Left lobe of liver (tissue), 2 donors: ENCODE results near the gene WDR45. TPM values are rescaled to one million over a fixed set of nuclear protein-coding genes. Genes with fewer than 3 reads are reported as not detected.

Source experiments
- ATAC-seq: fragments of 200-7000 bp; cut with Tn5 transposase; one replicate; pipeline ENCODE4 v1.9.1; 2020; ENCODE audit warnings: mild to moderate bottlenecking, moderate library complexity
- DNase-seq: peaks from one replicate; pipeline ENCODE4 v3.0.0-alpha.2; 2020; ENCODE audit warnings: low spot score
- total RNA-seq: library from RNA; stranded (reverse); gene quantifications from one replicate; pipeline ENCODE4 v1.2.1, GENCODE V29; 2021
- donor health status: DM: no; HTN: no; CAD: no; lungs with moderate emphysema.
- donor health status: DM: no; HTN: yes; CAD: no.

The WDR45 gene
- total RNA-seq, 1 donor from 2014 or later: 49.4 TPM

GRCh38 chrX:49075347-49075746 is 4.3 kb downstream of the WDR45 start:
- DNase-seq (no peak), ATAC-seq (no peak)

GRCh38 chrX:49073601-49074575 is 5.8 kb downstream of the WDR45 start, which contains the start of gene PRAF2:
Gene PRAF2 (minus strand): TSS chrX:49074002. CDS start chrX:49073987, 15 bp downstream.
- ATAC-seq (peak; percentile 93), DNase-seq (peak; percentile 94)

- DNase-seq: no peak
- ATAC-seq: no peak
Observed at GRCh38 chrX:49072712-49073095, 7.0 kb downstream of the WDR45 start.

- DNase-seq (no peak), ATAC-seq (peak; percentile 28)
Observed at GRCh38 chrX:49071877-49072711, 7.6 kb downstream of the WDR45 start.

- DNase-seq (no peak), ATAC-seq (no peak)
Observed at GRCh38 chrX:49070988-49071387, 8.7 kb downstream of the WDR45 start.

- DNase-seq: no peak
- ATAC-seq: no peak
Observed at GRCh38 chrX:49069038-49069437, 10.6 kb downstream of the WDR45 start.

- ATAC-seq (no peak), DNase-seq (no peak)
Observed at GRCh38 chrX:49067285-49068120, 12.2 kb downstream of the WDR45 start.

GRCh38 chrX:49066690-49067089 is 13.0 kb downstream of the WDR45 start:
- ATAC-seq (no peak), DNase-seq (no peak)

GRCh38 chrX:49066278-49066677 is 13.4 kb downstream of the WDR45 start:
- no peak for DNase-seq
- ATAC-seq: no peak

- DNase-seq: no peak
- no peak for ATAC-seq
Observed at GRCh38 chrX:49064735-49065134, 15.0 kb downstream of the WDR45 start.

- DNase-seq (no peak), ATAC-seq (no peak)
Observed at GRCh38 chrX:49064303-49064702, 15.4 kb downstream of the WDR45 start.

- no peak for DNase-seq
- ATAC-seq: no peak
Observed at GRCh38 chrX:49063715-49064114, 16.0 kb downstream of the WDR45 start.

GRCh38 chrX:49061916-49062315 is 17.8 kb downstream of the WDR45 start:
- no peak for DNase-seq
- ATAC-seq: no peak

GRCh38 chrX:49061490-49061889 is 18.2 kb downstream of the WDR45 start:
- DNase-seq: no peak
- no peak for ATAC-seq

- no peak for DNase-seq
- ATAC-seq: no peak
Observed at GRCh38 chrX:49060914-49061313, 18.8 kb downstream of the WDR45 start.

GRCh38 chrX:49059681-49060085 is 20.0 kb downstream of the WDR45 start:
- no peak for DNase-seq
- peak; percentile 56 for ATAC-seq

- peak; percentile 48 for ATAC-seq
Observed at GRCh38 chrX:49059201-49059600, 20.5 kb downstream of the WDR45 start.

GRCh38 chrX:49058794-49059193 is 20.9 kb downstream of the WDR45 start, which contains the start of gene CCDC120:
Gene CCDC120 (plus strand): TSS chrX:49058999. CDS start chrX:49062042, 3,043 bp downstream.
- no peak for DNase-seq
- peak; percentile 93 for ATAC-seq

More at GRCh38 chrX:49059201-49059600, 20.5 kb downstream of the WDR45 start:
- DNase-seq: no peak

GRCh38 chrX:49054073-49054762 is 25.5 kb downstream of the WDR45 start:
- ATAC-seq (no peak), DNase-seq (no peak)
